Caco-2 (cell line): ENCODE results near the gene ABCC4. TPM values are rescaled to one million over a fixed set of nuclear protein-coding genes. Genes with fewer than 3 reads are reported as not detected.
A peak's percentile ranks its signal among the peaks of the same experiment; 100 is the strongest.

Source experiments
- BruUV-seq: library from RNA; stranded (reverse); fragments of 400-500 nt; replicated peaks from 2 replicates; lab custom pipeline; 2021; lab: Mats Ljungman, UMichigan
- CTCF ChIA-PET: fragments of 300-600 bp; sonication (Branson Sonifier 250); formaldehyde crosslinking; loops from one replicate; lab custom pipeline; 2022; ENCODE audit warnings: antibody characterized with exemption; lab: Charles Lee
- POLR2A ChIA-PET: fragments of 300-600 bp; sonication (Branson Sonifier 250); formaldehyde crosslinking; loops from one replicate; lab custom pipeline; 2022; ENCODE audit warnings: antibody characterized with exemption; lab: Charles Lee
- DNase-seq, 2 experiments: peaks; one replicate each; pipeline versions ENCODE4 v3.0.0 to v3.0.0-alpha.2; 2020 to 2022
- H3K27me3 ChIP-seq: replicated peaks from 2 replicates; pipeline ENCODE4 v1.6.0; 2011; ENCODE audit warnings: low read length; ENCODE audit not compliant: control insufficient read depth, insufficient read depth
- H3K36me3 ChIP-seq: 2 replicates; pipeline ENCODE4 v1.5.1; 2011; ENCODE audit warnings: low read length; ENCODE audit not compliant: control insufficient read depth, insufficient read depth
- H3K4me1 ChIP-seq: fragments of 250-450 bp; sonication (Bioruptor Pico); 2 replicates; pipeline ENCODE4 v1.5.1; 2020; ENCODE audit warnings: mild to moderate bottlenecking
- H3K4me3 ChIP-seq: 2 replicates; pipeline ENCODE4 v1.5.1; 2011; ENCODE audit warnings: low read depth, mild to moderate bottlenecking, control low read depth, low read length
- H3K9me3 ChIP-seq: fragments of 250-450 bp; sonication (Bioruptor Pico); 2 replicates; pipeline ENCODE4 v1.5.1; 2020; ENCODE audit warnings: mild to moderate bottlenecking, moderate library complexity
- H3K27ac Mint-ChIP-seq: one replicate; pipeline ENCODE4 v1.8.0; 2022; ENCODE audit warnings: mixed read lengths; ENCODE audit not compliant: unreplicated experiment
- H3K27me3 Mint-ChIP-seq: one replicate; pipeline ENCODE4 v1.8.0; 2022; ENCODE audit warnings: mixed read lengths; ENCODE audit not compliant: insufficient read depth, unreplicated experiment
- H3K36me3 Mint-ChIP-seq: one replicate; pipeline ENCODE4 v1.8.0; 2022; ENCODE audit warnings: mild to moderate bottlenecking, mixed read lengths; ENCODE audit not compliant: insufficient read depth, unreplicated experiment
- H3K4me1 Mint-ChIP-seq: one replicate; pipeline ENCODE4 v1.8.0; 2022; ENCODE audit warnings: low read depth, mixed read lengths; ENCODE audit not compliant: unreplicated experiment
- H3K4me3 Mint-ChIP-seq: one replicate; pipeline ENCODE4 v1.8.0; 2022; ENCODE audit warnings: mild to moderate bottlenecking, moderate library complexity, mixed read lengths; ENCODE audit not compliant: unreplicated experiment
- H3K9me3 Mint-ChIP-seq: one replicate; pipeline ENCODE4 v1.8.0; 2022; ENCODE audit warnings: mixed read lengths; ENCODE audit not compliant: unreplicated experiment
- CTCF ChIP-seq, 2 experiments: fragments of 200-600 bp in 1 of 2; IDR thresholded peaks; 1 replicate in 1 of 2; 2 replicates in 1 of 2; pipeline versions ENCODE4 v1.5.1 to v1.8.0; 2011 to 2022; ENCODE audit warnings: antibody characterized with exemption in 1 of 2, control low read depth in 1 of 2, inconsistent platforms in 1 of 2, low read depth in 1 of 2, low read length in 1 of 2, mild to moderate bottlenecking in 1 of 2, moderate library complexity in 1 of 2; ENCODE audit not compliant: insufficient read depth in 1 of 2, severe bottlenecking in 1 of 2, unreplicated experiment in 1 of 2
- intact Hi-C: fragments of 100-400 bp; cut with micrococcal nuclease; formaldehyde crosslinking; loops from one replicate; pipeline ENCODE4 v1.10.0; 2022; ENCODE audit not compliant: unreplicated experiment
- total RNA-seq: library from RNA; stranded (reverse); gene quantifications from 2 replicates; pipeline ENCODE4 v1.2.3, GENCODE V29; 2022

Gene ABCC4
- total RNA-seq, 1 experiment from 2014 or later = 51.9 TPM

DNA sequence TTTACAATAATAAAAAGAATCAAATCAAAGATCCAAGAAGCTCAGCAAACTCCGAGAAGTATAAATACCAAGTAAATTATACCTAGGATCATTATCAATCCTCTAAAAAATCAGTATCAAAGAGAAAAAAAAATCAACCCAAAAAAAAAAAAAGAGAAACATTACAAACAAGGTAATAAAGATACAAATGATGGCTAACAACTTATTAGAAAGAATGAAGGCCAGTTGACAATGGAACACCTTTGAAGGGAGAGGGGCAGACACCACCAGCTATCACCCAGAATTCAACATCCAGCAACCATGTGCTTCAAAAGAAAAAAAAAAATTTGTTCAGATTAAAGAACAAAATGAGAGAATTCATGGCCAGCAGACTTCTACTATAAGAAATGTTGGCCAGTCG lies 77.2 kb downstream of the ABCC4 start:
- no peak overlapping the region for H3K4me3 ChIP-seq
- H3K4me1 Mint-ChIP-seq = peaks cover under 1% of the 10 kb centered on the region
- no peaks in the 10 kb centered on the region; the same call in 1 of the 2 replicates for H3K36me3 ChIP-seq
- H3K4me1 ChIP-seq = peaks cover 8% of the 10 kb centered on the region
- no peak for DNase-seq
- no peak overlapping the region for H3K4me3 Mint-ChIP-seq
- H3K9me3 Mint-ChIP-seq = no peaks in the 10 kb centered on the region
- TF ChIP-seq CTCF (IDR thresholded peaks at IDR 0.05; ENCODE audit: insufficient read depth in 1 of 2, low read depth in 1 of 2, low read length in 1 of 2, severe bottlenecking in 1 of 2, unreplicated experiment in 1 of 2) = no peak
- H3K27me3 ChIP-seq = no peaks in the 10 kb centered on the region
- intact Hi-C loops = no loop called here
- H3K36me3 Mint-ChIP-seq = peaks cover 38% of the 10 kb centered on the region
- CTCF ChIA-PET = no interaction called here
- POLR2A ChIA-PET = no interaction called here
- no peaks in the 10 kb centered on the region for H3K9me3 ChIP-seq
- H3K27ac Mint-ChIP-seq = no peak overlapping the region
- BruUV-seq = no TSS peak
- no peaks in the 10 kb centered on the region for H3K27me3 Mint-ChIP-seq

GRCh38 chr13:95222733-95223018 lies 78.6 kb downstream of the ABCC4 start:
- ChIA-PET POLR2A (no interaction called here), CTCF (interaction anchor here (0.9 kb wide), 1 partner anchor 158 kb away, joined by 3 read pairs; no protein-coding TSS in a partner anchor)
- intact Hi-C loops = no loop called here
- Histone ChIP-seq H3K27me3 (no peaks in the 10 kb centered on the region), H3K36me3 (no peaks in the 10 kb centered on the region; the same call in 1 of the 2 replicates), H3K9me3 (no peaks in the 10 kb centered on the region), H3K4me1 (peaks cover 8% of the 10 kb centered on the region), H3K4me3 (no peak overlapping the region)
- no peak overlapping the region for H3K4me3 Mint-ChIP-seq
- H3K36me3 Mint-ChIP-seq = peaks cover 49% of the 10 kb centered on the region
- DNase-seq = no peak
- BruUV-seq = no TSS peak
- no peaks in the 10 kb centered on the region for H3K9me3 Mint-ChIP-seq
- no peak for TF ChIP-seq CTCF (IDR thresholded peaks at IDR 0.05; ENCODE audit: insufficient read depth in 1 of 2, low read depth in 1 of 2, low read length in 1 of 2, severe bottlenecking in 1 of 2, unreplicated experiment in 1 of 2)
- H3K27ac Mint-ChIP-seq = no peak overlapping the region
- H3K27me3 Mint-ChIP-seq = no peaks in the 10 kb centered on the region
- H3K4me1 Mint-ChIP-seq = peaks cover 9% of the 10 kb centered on the region

GRCh38 chr13:95221971-95222732 lies 79.1 kb downstream of the ABCC4 start:
- intact Hi-C loops = no loop called here
- Histone ChIP-seq H3K4me1 (peaks cover 8% of the 10 kb centered on the region), H3K36me3 (no peaks in the 10 kb centered on the region; the same call in 1 of the 2 replicates), H3K9me3 (no peaks in the 10 kb centered on the region), H3K27me3 (no peaks in the 10 kb centered on the region), H3K4me3 (no peak overlapping the region)
- DNase-seq = no peak
- ChIA-PET CTCF (interaction anchor here (0.9 kb wide), 1 partner anchor 159 kb away, joined by 3 read pairs; no protein-coding TSS in a partner anchor), POLR2A (no interaction called here)
- peak overlapping the region; percentile 42 for H3K27ac Mint-ChIP-seq
- no TSS peak for BruUV-seq
- no peaks in the 10 kb centered on the region for H3K9me3 Mint-ChIP-seq
- H3K4me3 Mint-ChIP-seq = no peak overlapping the region
- H3K36me3 Mint-ChIP-seq = peaks cover 49% of the 10 kb centered on the region
- peaks cover 9% of the 10 kb centered on the region for H3K4me1 Mint-ChIP-seq
- H3K27me3 Mint-ChIP-seq = no peaks in the 10 kb centered on the region
- TF ChIP-seq CTCF (IDR thresholded peaks at IDR 0.05; ENCODE audit: insufficient read depth in 1 of 2, low read depth in 1 of 2, low read length in 1 of 2, severe bottlenecking in 1 of 2, unreplicated experiment in 1 of 2) = no peak
